ENCODE results near the gene ABCA13. TPM values are rescaled to one million over a fixed set of nuclear protein-coding genes. Genes with fewer than 3 reads are reported as not detected.

The ABCA13 gene, protein sequence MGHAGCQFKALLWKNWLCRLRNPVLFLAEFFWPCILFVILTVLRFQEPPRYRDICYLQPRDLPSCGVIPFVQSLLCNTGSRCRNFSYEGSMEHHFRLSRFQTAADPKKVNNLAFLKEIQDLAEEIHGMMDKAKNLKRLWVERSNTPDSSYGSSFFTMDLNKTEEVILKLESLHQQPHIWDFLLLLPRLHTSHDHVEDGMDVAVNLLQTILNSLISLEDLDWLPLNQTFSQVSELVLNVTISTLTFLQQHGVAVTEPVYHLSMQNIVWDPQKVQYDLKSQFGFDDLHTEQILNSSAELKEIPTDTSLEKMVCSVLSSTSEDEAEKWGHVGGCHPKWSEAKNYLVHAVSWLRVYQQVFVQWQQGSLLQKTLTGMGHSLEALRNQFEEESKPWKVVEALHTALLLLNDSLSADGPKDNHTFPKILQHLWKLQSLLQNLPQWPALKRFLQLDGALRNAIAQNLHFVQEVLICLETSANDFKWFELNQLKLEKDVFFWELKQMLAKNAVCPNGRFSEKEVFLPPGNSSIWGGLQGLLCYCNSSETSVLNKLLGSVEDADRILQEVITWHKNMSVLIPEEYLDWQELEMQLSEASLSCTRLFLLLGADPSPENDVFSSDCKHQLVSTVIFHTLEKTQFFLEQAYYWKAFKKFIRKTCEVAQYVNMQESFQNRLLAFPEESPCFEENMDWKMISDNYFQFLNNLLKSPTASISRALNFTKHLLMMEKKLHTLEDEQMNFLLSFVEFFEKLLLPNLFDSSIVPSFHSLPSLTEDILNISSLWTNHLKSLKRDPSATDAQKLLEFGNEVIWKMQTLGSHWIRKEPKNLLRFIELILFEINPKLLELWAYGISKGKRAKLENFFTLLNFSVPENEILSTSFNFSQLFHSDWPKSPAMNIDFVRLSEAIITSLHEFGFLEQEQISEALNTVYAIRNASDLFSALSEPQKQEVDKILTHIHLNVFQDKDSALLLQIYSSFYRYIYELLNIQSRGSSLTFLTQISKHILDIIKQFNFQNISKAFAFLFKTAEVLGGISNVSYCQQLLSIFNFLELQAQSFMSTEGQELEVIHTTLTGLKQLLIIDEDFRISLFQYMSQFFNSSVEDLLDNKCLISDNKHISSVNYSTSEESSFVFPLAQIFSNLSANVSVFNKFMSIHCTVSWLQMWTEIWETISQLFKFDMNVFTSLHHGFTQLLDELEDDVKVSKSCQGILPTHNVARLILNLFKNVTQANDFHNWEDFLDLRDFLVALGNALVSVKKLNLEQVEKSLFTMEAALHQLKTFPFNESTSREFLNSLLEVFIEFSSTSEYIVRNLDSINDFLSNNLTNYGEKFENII (N-terminal part only)
- polyA plus RNA-seq (2013, experiment 1 of 4): 0.24 TPM
- 0.16 TPM for polyA plus RNA-seq (2013, experiment 2 of 4)
- 0.21 TPM for polyA plus RNA-seq (2013, experiment 3 of 4)
- 0.16 TPM for polyA plus RNA-seq (2013, experiment 4 of 4)

GRCh38 chr7:48171202-48171601 is at the start of gene ABCA13:
ABCA13 (plus strand) TSS chr7:48171458; CDS start chr7:48171484, 26 bp downstream.
- Histone ChIP-seq H3K4me3 (ENCODE audit: insufficient read depth, low read depth, low read length) (no peak within 1 kb of the TSS), H3K4me1 (ENCODE audit: control insufficient read depth, insufficient read depth, low read length) (no peaks in the 10 kb centered on the region), H3K27ac (ENCODE audit: insufficient read depth, low read depth, low read length, poor library complexity, severe bottlenecking) (no peak within 1 kb of the TSS), H3K27me3 (ENCODE audit: control insufficient read depth, insufficient read depth, low read length, poor library complexity, severe bottlenecking) (no peaks in the 10 kb centered on the region), H3K36me3 (ENCODE audit: control insufficient read depth, insufficient read depth, low read length) (no peaks in the 10 kb centered on the region), H3K9me3 (ENCODE audit: control insufficient read depth, low read length) (no peaks in the 10 kb centered on the region)
- WGBS, 2 experiments: 91 to 92% methylated on average over 4 of the region's 4 CpGs

DNA sequence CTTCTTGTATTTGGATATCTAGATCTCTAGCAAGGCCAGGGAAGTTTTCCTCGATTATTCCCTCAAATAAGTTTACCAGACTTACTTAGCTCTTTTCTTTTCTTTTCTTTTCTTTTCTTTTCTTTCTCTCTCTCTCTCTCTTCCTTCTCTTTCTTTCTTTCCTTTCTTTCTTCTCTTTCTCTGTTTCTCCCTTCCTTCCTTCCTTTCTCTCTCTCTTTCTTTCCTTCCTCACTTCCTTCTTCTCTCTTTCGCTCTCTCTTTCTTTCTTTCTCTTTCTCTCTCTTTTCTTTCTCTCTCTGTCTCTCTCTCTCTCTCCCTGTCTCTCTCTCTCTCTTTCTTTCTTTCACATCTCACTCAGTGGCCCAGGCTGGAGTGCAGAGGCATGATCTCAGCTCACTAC is 45.2 kb upstream of the ABCA13 start:
- H3K9me3 ChIP-seq (ENCODE audit: control insufficient read depth, low read length): no peaks in the 10 kb centered on the region
- H3K27ac ChIP-seq (ENCODE audit: insufficient read depth, low read depth, low read length, poor library complexity, severe bottlenecking): no peak overlapping the region
- WGBS, 2 experiments: 86 to 93% methylated on average over 2 of the region's 2 CpGs
- no peaks in the 10 kb centered on the region for H3K36me3 ChIP-seq (ENCODE audit: control insufficient read depth, insufficient read depth, low read length)
- no peaks in the 10 kb centered on the region for H3K4me1 ChIP-seq (ENCODE audit: control insufficient read depth, insufficient read depth, low read length)
- no peak overlapping the region for H3K4me3 ChIP-seq (ENCODE audit: insufficient read depth, low read depth, low read length)
- no peaks in the 10 kb centered on the region for H3K27me3 ChIP-seq (ENCODE audit: control insufficient read depth, insufficient read depth, low read length, poor library complexity, severe bottlenecking)

DNA sequence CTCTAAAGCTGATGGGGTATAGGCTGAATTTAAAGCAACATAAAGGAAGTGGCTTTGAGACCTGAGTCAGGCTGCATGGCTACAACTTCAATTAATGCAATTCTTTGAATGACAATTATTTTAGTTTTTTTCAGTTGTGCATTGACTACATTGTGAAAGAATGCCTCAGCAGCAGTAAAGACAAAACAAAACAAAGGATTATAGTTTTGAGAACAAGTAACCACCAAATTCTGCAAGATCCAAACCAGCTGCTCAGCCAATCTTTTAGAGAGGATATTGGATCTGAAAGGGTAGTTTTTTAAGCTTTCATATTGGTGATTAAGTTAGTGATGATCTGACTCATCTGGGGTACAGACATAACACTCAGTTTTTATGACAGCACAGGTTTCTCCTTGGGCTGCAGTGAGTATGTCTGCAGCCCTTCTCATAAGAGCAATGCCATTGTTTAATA is 40.6 kb upstream of the ABCA13 start:
- no peak overlapping the region for H3K27ac ChIP-seq (ENCODE audit: insufficient read depth, low read depth, low read length, poor library complexity, severe bottlenecking)
- H3K4me3 ChIP-seq (ENCODE audit: insufficient read depth, low read depth, low read length): no peak overlapping the region
- H3K36me3 ChIP-seq (ENCODE audit: control insufficient read depth, insufficient read depth, low read length): no peaks in the 10 kb centered on the region
- H3K27me3 ChIP-seq (ENCODE audit: control insufficient read depth, insufficient read depth, low read length, poor library complexity, severe bottlenecking): no peaks in the 10 kb centered on the region
- H3K4me1 ChIP-seq (ENCODE audit: control insufficient read depth, insufficient read depth, low read length): no peaks in the 10 kb centered on the region
- no peaks in the 10 kb centered on the region for H3K9me3 ChIP-seq (ENCODE audit: control insufficient read depth, low read length)

GRCh38 chr7:48132792-48133191 is 38.5 kb upstream of the ABCA13 start:
- H3K27ac ChIP-seq (ENCODE audit: insufficient read depth, low read depth, low read length, poor library complexity, severe bottlenecking): no peak overlapping the region
- no peaks in the 10 kb centered on the region for H3K36me3 ChIP-seq (ENCODE audit: control insufficient read depth, insufficient read depth, low read length)
- no peaks in the 10 kb centered on the region for H3K9me3 ChIP-seq (ENCODE audit: control insufficient read depth, low read length)

DNA sequence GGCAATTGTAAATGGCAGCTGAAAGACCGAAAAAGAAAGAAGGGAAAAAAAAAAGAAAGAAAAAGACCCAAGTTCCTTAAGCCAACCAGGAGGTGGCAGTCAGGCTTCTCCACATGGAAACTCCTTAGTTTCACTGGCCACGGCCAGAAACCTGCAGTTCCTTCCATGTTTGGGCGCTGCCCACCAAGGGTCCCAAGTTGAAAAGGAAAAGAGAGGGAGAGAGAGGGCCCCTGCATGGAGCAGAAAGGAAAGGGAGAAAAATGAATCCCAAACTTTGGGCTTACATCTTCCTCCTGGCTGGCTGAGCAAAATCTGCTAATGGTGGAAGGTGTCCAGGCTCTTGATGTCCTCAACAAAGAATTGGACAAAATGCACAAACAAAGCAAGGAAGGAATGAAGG is 31.8 kb upstream of the ABCA13 start:
- 84 to 85% methylated on average over 3 of the region's 3 CpGs for WGBS, 2 experiments
- H3K27me3 ChIP-seq (ENCODE audit: control insufficient read depth, insufficient read depth, low read length, poor library complexity, severe bottlenecking): no peaks in the 10 kb centered on the region

More at GRCh38 chr7:48132792-48133191, 38.5 kb upstream of the ABCA13 start:
- Histone ChIP-seq H3K4me1 (ENCODE audit: control insufficient read depth, insufficient read depth, low read length) (no peaks in the 10 kb centered on the region), H3K4me3 (ENCODE audit: insufficient read depth, low read depth, low read length) (no peak overlapping the region), H3K27me3 (ENCODE audit: control insufficient read depth, insufficient read depth, low read length, poor library complexity, severe bottlenecking) (no peaks in the 10 kb centered on the region)

GRCh38 chr7:48140001-48140681 is 31.1 kb upstream of the ABCA13 start:
- Histone ChIP-seq H3K4me3 (ENCODE audit: insufficient read depth, low read depth, low read length) (no peak overlapping the region), H3K4me1 (ENCODE audit: control insufficient read depth, insufficient read depth, low read length) (no peaks in the 10 kb centered on the region), H3K36me3 (ENCODE audit: control insufficient read depth, insufficient read depth, low read length) (no peaks in the 10 kb centered on the region), H3K9me3 (ENCODE audit: control insufficient read depth, low read length) (no peaks in the 10 kb centered on the region), H3K27ac (ENCODE audit: insufficient read depth, low read depth, low read length, poor library complexity, severe bottlenecking) (no peak overlapping the region), H3K27me3 (ENCODE audit: control insufficient read depth, insufficient read depth, low read length, poor library complexity, severe bottlenecking) (no peaks in the 10 kb centered on the region)
- 93% methylated on average over 7 of the region's 7 CpGs for WGBS, 2 experiments

More for the DNA sequence above, 31.8 kb upstream of the ABCA13 start:
- no peaks in the 10 kb centered on the region for H3K9me3 ChIP-seq (ENCODE audit: control insufficient read depth, low read length)
- no peak overlapping the region for H3K27ac ChIP-seq (ENCODE audit: insufficient read depth, low read depth, low read length, poor library complexity, severe bottlenecking)
- H3K4me1 ChIP-seq (ENCODE audit: control insufficient read depth, insufficient read depth, low read length): no peaks in the 10 kb centered on the region
- H3K4me3 ChIP-seq (ENCODE audit: insufficient read depth, low read depth, low read length): no peak overlapping the region
- H3K36me3 ChIP-seq (ENCODE audit: control insufficient read depth, insufficient read depth, low read length): no peaks in the 10 kb centered on the region

DNA sequence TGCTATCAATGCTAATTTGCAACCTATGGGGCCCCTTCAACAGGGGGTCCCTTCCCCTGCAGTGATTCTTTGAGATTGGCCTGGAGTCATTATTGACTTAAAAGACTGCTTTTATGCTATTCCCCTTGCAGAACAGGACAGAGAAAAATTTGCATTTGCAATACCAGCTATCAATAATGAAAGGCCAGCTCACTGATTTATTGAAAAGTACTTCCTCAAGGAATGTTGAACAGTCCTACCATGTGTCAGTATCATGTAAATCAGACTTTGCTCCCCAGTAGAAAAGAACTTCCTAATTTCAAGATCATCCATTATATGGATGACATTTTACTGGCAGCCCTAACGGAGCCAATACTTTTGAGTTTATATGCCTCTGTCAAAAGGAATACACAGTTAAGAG is 29.7 kb upstream of the ABCA13 start:
- H3K27ac ChIP-seq (ENCODE audit: insufficient read depth, low read depth, low read length, poor library complexity, severe bottlenecking): no peak overlapping the region
- WGBS, 2 experiments: 55 to 71% methylated on average over 1 of the region's 1 CpG

GRCh38 chr7:48144291-48144768 is 26.9 kb upstream of the ABCA13 start:
- no peak overlapping the region for H3K27ac ChIP-seq (ENCODE audit: insufficient read depth, low read depth, low read length, poor library complexity, severe bottlenecking)

More for the DNA sequence above, 29.7 kb upstream of the ABCA13 start:
- no peaks in the 10 kb centered on the region for H3K4me1 ChIP-seq (ENCODE audit: control insufficient read depth, insufficient read depth, low read length)
- no peak overlapping the region for H3K4me3 ChIP-seq (ENCODE audit: insufficient read depth, low read depth, low read length)
- H3K36me3 ChIP-seq (ENCODE audit: control insufficient read depth, insufficient read depth, low read length): no peaks in the 10 kb centered on the region
- no peaks in the 10 kb centered on the region for H3K27me3 ChIP-seq (ENCODE audit: control insufficient read depth, insufficient read depth, low read length, poor library complexity, severe bottlenecking)
- H3K9me3 ChIP-seq (ENCODE audit: control insufficient read depth, low read length): no peaks in the 10 kb centered on the region

GRCh38 chr7:48147078-48147591 is 24.1 kb upstream of the ABCA13 start:
- Histone ChIP-seq H3K27ac (ENCODE audit: insufficient read depth, low read depth, low read length, poor library complexity, severe bottlenecking) (no peak overlapping the region), H3K9me3 (ENCODE audit: control insufficient read depth, low read length) (no peaks in the 10 kb centered on the region), H3K4me3 (ENCODE audit: insufficient read depth, low read depth, low read length) (no peak overlapping the region), H3K36me3 (ENCODE audit: control insufficient read depth, insufficient read depth, low read length) (no peaks in the 10 kb centered on the region), H3K4me1 (ENCODE audit: control insufficient read depth, insufficient read depth, low read length) (no peaks in the 10 kb centered on the region), H3K27me3 (ENCODE audit: control insufficient read depth, insufficient read depth, low read length, poor library complexity, severe bottlenecking) (no peaks in the 10 kb centered on the region)
- 85 to 96% methylated on average over 4 of the region's 4 CpGs for WGBS, 2 experiments

More at GRCh38 chr7:48144291-48144768, 26.9 kb upstream of the ABCA13 start:
- no peaks in the 10 kb centered on the region for H3K27me3 ChIP-seq (ENCODE audit: control insufficient read depth, insufficient read depth, low read length, poor library complexity, severe bottlenecking)
- H3K4me3 ChIP-seq (ENCODE audit: insufficient read depth, low read depth, low read length): no peak overlapping the region
- 92 to 93% methylated on average over 4 of the region's 4 CpGs for WGBS, 2 experiments
- no peaks in the 10 kb centered on the region for H3K9me3 ChIP-seq (ENCODE audit: control insufficient read depth, low read length)
- no peaks in the 10 kb centered on the region for H3K4me1 ChIP-seq (ENCODE audit: control insufficient read depth, insufficient read depth, low read length)
- no peaks in the 10 kb centered on the region for H3K36me3 ChIP-seq (ENCODE audit: control insufficient read depth, insufficient read depth, low read length)
